Body of pancreas (tissue), 4 donors: ENCODE measurements around the gene DSCAM.

Experiments used
- CTCF ChIP-seq, 7 experiments: fragments of 450-650 bp in 4 of 7; fragments of 200-600 bp in 3 of 7; sonication (generic) in 3 of 7; IDR thresholded peaks; one replicate each; pipeline ENCODE4 v1.5.1; 2016 to 2019; ENCODE audit warnings: antibody characterized with exemption in 7 of 7
- POLR2A ChIP-seq, 3 donors: fragments of 450-650 bp; IDR thresholded peaks; one replicate each; pipeline ENCODE4 v1.6.1; 2016; ENCODE audit warnings: antibody characterized with exemption in 3 of 3, mild to moderate bottlenecking in 2 of 3

- no peak for TF ChIP-seq CTCF (IDR thresholded peaks at IDR 0.05)
- no peak for TF ChIP-seq POLR2A (IDR thresholded peaks at IDR 0.05)
These were observed 37.2 kb downstream of the DSCAM start for GRCh38 chr21:40809673-40810197.
